ENCODE data around the gene CDCA4.

DNA sequence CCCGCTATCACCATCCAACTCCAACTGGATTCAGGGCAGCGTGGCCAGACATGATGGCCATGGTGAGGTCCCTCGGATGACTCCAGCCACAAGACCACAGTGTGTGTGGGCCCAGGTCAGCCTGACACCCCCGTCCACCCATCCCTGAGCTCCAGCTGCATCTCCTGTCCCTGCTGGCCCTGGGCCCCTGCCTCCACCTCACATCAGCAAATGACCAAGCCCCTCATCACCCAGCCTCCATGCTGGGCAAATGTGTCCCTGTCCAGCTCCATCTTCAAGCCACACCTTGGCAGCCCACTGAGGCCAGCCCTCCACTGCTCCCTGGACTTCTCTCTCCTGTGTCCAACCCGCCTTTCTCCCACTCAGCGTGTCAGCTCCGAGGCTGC is 41.2 kb upstream of the CDCA4 start:
- no peak for TF ChIP-seq EZH2 (IDR thresholded peaks at IDR 0.05; ENCODE audit: insufficient read depth, poor library complexity, severe bottlenecking)
- no peak for TF ChIP-seq EZH2phosphoT487 (IDR thresholded peaks at IDR 0.05; ENCODE audit: insufficient read depth, low read depth)
